ENCODE measurements around the gene CACHD1.

Gene CACHD1

GRCh38 chr1:64680599-64680998 is 210.7 kb downstream of the CACHD1 start:
- no peak for TF ChIP-seq CTCF (IDR thresholded peaks at IDR 0.05; ENCODE audit: control insufficient read depth, insufficient read depth, low read depth, low read length, missing control alignments)
- no peak for DNase-seq (ENCODE audit: low read depth)
- no peak overlapping the region for H3K4me3 ChIP-seq (ENCODE audit: control insufficient read depth, low read depth, low read length)

GRCh38 chr1:64681043-64681442 is 211.1 kb downstream of the CACHD1 start:
- no peak overlapping the region for H3K4me3 ChIP-seq (ENCODE audit: control insufficient read depth, low read depth, low read length)
- DNase-seq (ENCODE audit: low read depth), result no peak
- no peak for TF ChIP-seq CTCF (IDR thresholded peaks at IDR 0.05; ENCODE audit: control insufficient read depth, insufficient read depth, low read depth, low read length, missing control alignments)

GRCh38 chr1:64683419-64683818 is 213.5 kb downstream of the CACHD1 start:
- H3K4me3 ChIP-seq (ENCODE audit: control insufficient read depth, low read depth, low read length), result no peak overlapping the region
- no peak for TF ChIP-seq CTCF (IDR thresholded peaks at IDR 0.05; ENCODE audit: control insufficient read depth, insufficient read depth, low read depth, low read length, missing control alignments)
- no peak for DNase-seq (ENCODE audit: low read depth)

GRCh38 chr1:64685217-64685616 is 215.3 kb downstream of the CACHD1 start:
- no peak for DNase-seq (ENCODE audit: low read depth)
- no peak for TF ChIP-seq CTCF (IDR thresholded peaks at IDR 0.05; ENCODE audit: control insufficient read depth, insufficient read depth, low read depth, low read length, missing control alignments)
- no peak overlapping the region for H3K4me3 ChIP-seq (ENCODE audit: control insufficient read depth, low read depth, low read length)

GRCh38 chr1:64685765-64686341 is 215.9 kb downstream of the CACHD1 start:
- no peak overlapping the region for H3K4me3 ChIP-seq (ENCODE audit: control insufficient read depth, low read depth, low read length)
- no peak for TF ChIP-seq CTCF (IDR thresholded peaks at IDR 0.05; ENCODE audit: control insufficient read depth, insufficient read depth, low read depth, low read length, missing control alignments)
- DNase-seq (ENCODE audit: low read depth), result no peak

GRCh38 chr1:64686828-64687724 is 217.1 kb downstream of the CACHD1 start:
- H3K4me3 ChIP-seq (ENCODE audit: control insufficient read depth, low read depth, low read length), result no peak overlapping the region
- DNase-seq (ENCODE audit: low read depth), result peak; percentile 24
- TF ChIP-seq CTCF (IDR thresholded peaks at IDR 0.05; ENCODE audit: control insufficient read depth, insufficient read depth, low read depth, low read length, missing control alignments), result peak; percentile 80

Data from AG09309 (cell line).